ENCODE measurements around the gene CSN1S1. TPM values are rescaled to one million over a fixed set of nuclear protein-coding genes. Genes with fewer than 3 reads are reported as not detected.

The CSN1S1 gene
- total RNA-seq, 1 donor from 2014 or later, result not detected

- DNase-seq (ENCODE audit: low spot score), result no peak
- Mint-ChIP-seq H3K4me3 (ENCODE audit: low read depth) (no peak overlapping the region), H3K27ac (no peak overlapping the region), H3K27me3 (ENCODE audit: low read depth) (peaks cover 3% of the 10 kb centered on the region), H3K36me3 (ENCODE audit: low read depth) (no peaks in the 10 kb centered on the region), H3K4me1 (ENCODE audit: low read depth) (no peaks in the 10 kb centered on the region), H3K9me3 (no peaks in the 10 kb centered on the region)
- intact Hi-C loops (cut with micrococcal nuclease), result no loop called here
Measured at GRCh38 chr4:69934150-69934549, 3.3 kb downstream of the CSN1S1 start.

- Mint-ChIP-seq H3K9me3 (no peaks in the 10 kb centered on the region), H3K4me3 (ENCODE audit: low read depth) (no peak overlapping the region), H3K36me3 (ENCODE audit: low read depth) (no peaks in the 10 kb centered on the region), H3K27me3 (ENCODE audit: low read depth) (peaks cover 3% of the 10 kb centered on the region), H3K27ac (no peak overlapping the region), H3K4me1 (ENCODE audit: low read depth) (no peaks in the 10 kb centered on the region)
- intact Hi-C loops (cut with micrococcal nuclease), result no loop called here
- no peak for DNase-seq (ENCODE audit: low spot score)
Measured at GRCh38 chr4:69936566-69936965, 5.7 kb downstream of the CSN1S1 start.

GRCh38 chr4:69951602-69952001 lies 20.7 kb downstream of the CSN1S1 start:
- intact Hi-C loops (cut with micrococcal nuclease), result no loop called here
- H3K4me3 Mint-ChIP-seq (ENCODE audit: low read depth), result no peak overlapping the region

GRCh38 chr4:69957209-69957608 lies 26.3 kb downstream of the CSN1S1 start:
- Mint-ChIP-seq H3K36me3 (ENCODE audit: low read depth) (no peaks in the 10 kb centered on the region), H3K4me3 (ENCODE audit: low read depth) (no peak overlapping the region), H3K9me3 (no peaks in the 10 kb centered on the region), H3K4me1 (ENCODE audit: low read depth) (no peaks in the 10 kb centered on the region), H3K27me3 (ENCODE audit: low read depth) (peaks cover 1% of the 10 kb centered on the region), H3K27ac (no peak overlapping the region)
- intact Hi-C loops (cut with micrococcal nuclease), result no loop called here
- no peak for DNase-seq (ENCODE audit: low spot score)

More at GRCh38 chr4:69951602-69952001, 20.7 kb downstream of the CSN1S1 start:
- Mint-ChIP-seq H3K27ac (no peak overlapping the region), H3K4me1 (ENCODE audit: low read depth) (no peaks in the 10 kb centered on the region), H3K9me3 (no peaks in the 10 kb centered on the region), H3K27me3 (ENCODE audit: low read depth) (no peaks in the 10 kb centered on the region), H3K36me3 (ENCODE audit: low read depth) (no peaks in the 10 kb centered on the region)
- no peak for DNase-seq (ENCODE audit: low spot score)

- H3K4me3 Mint-ChIP-seq (ENCODE audit: low read depth), result no peak within 1 kb of the TSS
- intact Hi-C loops (cut with micrococcal nuclease), result no loop called here
- H3K9me3 Mint-ChIP-seq, result no peaks in the 10 kb centered on the region
- no peaks in the 10 kb centered on the region for H3K4me1 Mint-ChIP-seq (ENCODE audit: low read depth)
- no peaks in the 10 kb centered on the region for H3K27me3 Mint-ChIP-seq (ENCODE audit: low read depth)
- H3K27ac Mint-ChIP-seq, result no peak within 1 kb of the TSS
- no peaks in the 10 kb centered on the region for H3K36me3 Mint-ChIP-seq (ENCODE audit: low read depth)
- DNase-seq (ENCODE audit: low spot score), result no peak
Measured at GRCh38 chr4:69965628-69966027, 34.8 kb downstream of the CSN1S1 start, which contains the start of gene CSN2. CSN2 (minus strand) TSS chr4:69965728; CDS start chr4:69960995, 4,733 bp downstream.

GRCh38 chr4:69970071-69970470 lies 39.2 kb downstream of the CSN1S1 start:
- Mint-ChIP-seq H3K27ac (no peak overlapping the region), H3K9me3 (no peaks in the 10 kb centered on the region), H3K4me3 (ENCODE audit: low read depth) (no peak overlapping the region), H3K4me1 (ENCODE audit: low read depth) (no peaks in the 10 kb centered on the region), H3K36me3 (ENCODE audit: low read depth) (no peaks in the 10 kb centered on the region), H3K27me3 (ENCODE audit: low read depth) (peaks cover 2% of the 10 kb centered on the region)
- intact Hi-C loops (cut with micrococcal nuclease), result no loop called here
- DNase-seq (ENCODE audit: low spot score), result no peak

- Mint-ChIP-seq H3K9me3 (no peaks in the 10 kb centered on the region), H3K27me3 (ENCODE audit: low read depth) (peaks cover 3% of the 10 kb centered on the region), H3K27ac (no peak overlapping the region), H3K4me1 (ENCODE audit: low read depth) (no peaks in the 10 kb centered on the region), H3K4me3 (ENCODE audit: low read depth) (no peak overlapping the region), H3K36me3 (ENCODE audit: low read depth) (no peaks in the 10 kb centered on the region)
- DNase-seq (ENCODE audit: low spot score), result no peak
- intact Hi-C loops (cut with micrococcal nuclease), result no loop called here
Measured at GRCh38 chr4:69974631-69975030, 43.8 kb downstream of the CSN1S1 start.

GRCh38 chr4:69977582-69977981 lies 46.7 kb downstream of the CSN1S1 start:
- H3K36me3 Mint-ChIP-seq (ENCODE audit: low read depth), result no peaks in the 10 kb centered on the region

GRCh38 chr4:69984030-69984443 lies 53.2 kb downstream of the CSN1S1 start:
- intact Hi-C loops (cut with micrococcal nuclease), result no loop called here

More at GRCh38 chr4:69977582-69977981, 46.7 kb downstream of the CSN1S1 start:
- no peak overlapping the region for H3K27ac Mint-ChIP-seq
- no peaks in the 10 kb centered on the region for H3K9me3 Mint-ChIP-seq
- DNase-seq (ENCODE audit: low spot score), result no peak
- H3K27me3 Mint-ChIP-seq (ENCODE audit: low read depth), result peaks cover 3% of the 10 kb centered on the region
- H3K4me3 Mint-ChIP-seq (ENCODE audit: low read depth), result no peak overlapping the region
- H3K4me1 Mint-ChIP-seq (ENCODE audit: low read depth), result no peaks in the 10 kb centered on the region
- intact Hi-C loops (cut with micrococcal nuclease), result no loop called here

GRCh38 chr4:69986663-69987062 lies 55.8 kb downstream of the CSN1S1 start:
- H3K4me3 Mint-ChIP-seq (ENCODE audit: low read depth), result no peak overlapping the region
- H3K4me1 Mint-ChIP-seq (ENCODE audit: low read depth), result no peaks in the 10 kb centered on the region
- H3K36me3 Mint-ChIP-seq (ENCODE audit: low read depth), result no peaks in the 10 kb centered on the region
- DNase-seq (ENCODE audit: low spot score), result no peak
- no peak overlapping the region for H3K27ac Mint-ChIP-seq
- H3K9me3 Mint-ChIP-seq, result no peaks in the 10 kb centered on the region
- H3K27me3 Mint-ChIP-seq (ENCODE audit: low read depth), result no peaks in the 10 kb centered on the region
- intact Hi-C loops (cut with micrococcal nuclease), result no loop called here

More at GRCh38 chr4:69984030-69984443, 53.2 kb downstream of the CSN1S1 start:
- H3K27me3 Mint-ChIP-seq (ENCODE audit: low read depth), result no peaks in the 10 kb centered on the region
- no peak overlapping the region for H3K4me3 Mint-ChIP-seq (ENCODE audit: low read depth)
- no peaks in the 10 kb centered on the region for H3K9me3 Mint-ChIP-seq
- DNase-seq (ENCODE audit: low spot score), result no peak
- no peak overlapping the region for H3K27ac Mint-ChIP-seq
- no peaks in the 10 kb centered on the region for H3K36me3 Mint-ChIP-seq (ENCODE audit: low read depth)
- H3K4me1 Mint-ChIP-seq (ENCODE audit: low read depth), result no peaks in the 10 kb centered on the region

- Mint-ChIP-seq H3K36me3 (ENCODE audit: low read depth) (no peaks in the 10 kb centered on the region), H3K4me1 (ENCODE audit: low read depth) (no peaks in the 10 kb centered on the region), H3K27me3 (ENCODE audit: low read depth) (peaks cover 1% of the 10 kb centered on the region), H3K27ac (no peak overlapping the region), H3K4me3 (ENCODE audit: low read depth) (no peak overlapping the region), H3K9me3 (no peaks in the 10 kb centered on the region)
- intact Hi-C loops (cut with micrococcal nuclease), result no loop called here
- no peak for DNase-seq (ENCODE audit: low spot score)
Measured at GRCh38 chr4:69991016-69991415, 60.1 kb downstream of the CSN1S1 start.

- Mint-ChIP-seq H3K9me3 (no peaks in the 10 kb centered on the region), H3K4me3 (ENCODE audit: low read depth) (no peak overlapping the region), H3K27me3 (ENCODE audit: low read depth) (peaks cover 1% of the 10 kb centered on the region), H3K4me1 (ENCODE audit: low read depth) (peaks cover 3% of the 10 kb centered on the region), H3K27ac (no peak overlapping the region), H3K36me3 (ENCODE audit: low read depth) (no peaks in the 10 kb centered on the region)
- intact Hi-C loops (cut with micrococcal nuclease), result no loop called here
- no peak for DNase-seq (ENCODE audit: low spot score)
Measured at GRCh38 chr4:69994782-69995181, 63.9 kb downstream of the CSN1S1 start.

GRCh38 chr4:69995526-69996016 lies 64.7 kb downstream of the CSN1S1 start, which contains the start of gene STATH:
STATH (plus strand) TSS chr4:69995966; CDS start chr4:69998438, 2,472 bp downstream.
- no peaks in the 10 kb centered on the region for H3K9me3 Mint-ChIP-seq
- H3K4me1 Mint-ChIP-seq (ENCODE audit: low read depth), result peaks cover 4% of the 10 kb centered on the region
- intact Hi-C loops (cut with micrococcal nuclease), result no loop called here
- peaks cover 1% of the 10 kb centered on the region for H3K27me3 Mint-ChIP-seq (ENCODE audit: low read depth)
- no peaks in the 10 kb centered on the region for H3K36me3 Mint-ChIP-seq (ENCODE audit: low read depth)
- H3K27ac Mint-ChIP-seq, result no peak within 1 kb of the TSS
- no peak within 1 kb of the TSS for H3K4me3 Mint-ChIP-seq (ENCODE audit: low read depth)
- no peak for DNase-seq (ENCODE audit: low spot score)

Measured in activated T-helper 2 cell treated with anti-CD3 and anti-CD28 coated beads, Interferon-gamma antibody, Interleukin-2, Interleukin-4, amounts not matched to agents 10 μg/mL and 5 μg/mL and 100 μg/mL, durations not matched to agents 14 hours and 24 hours and 36 hours (primary cell).